Measurements from ENCODE around the gene KCTD5. TPM values are rescaled to one million over a fixed set of nuclear protein-coding genes. Genes with fewer than 3 reads are reported as not detected.

Gene KCTD5
- total RNA-seq, 1 donor from 2014 or later: 21.6 TPM

GRCh38 chr16:2752850-2753732 is 70.8 kb downstream of the KCTD5 start:
- Histone ChIP-seq H3K79me2 (ENCODE audit: low read depth) (peaks cover 74% of the 10 kb centered on the region), H2AFZ (replicated peaks) (peak overlapping the region; percentile 92)
- peaks cover 14% of the 10 kb centered on the region for H3K27me3 Mint-ChIP-seq (ENCODE audit: insufficient read depth, low read depth)

GRCh38 chr16:2753733-2754020 is 71.4 kb downstream of the KCTD5 start:
- peaks cover 23% of the 10 kb centered on the region for H3K4me1 ChIP-seq
- no peaks in the 10 kb centered on the region for H3K9me3 ChIP-seq (ENCODE audit: low read depth)
- Mint-ChIP-seq H3K27me3 (ENCODE audit: insufficient read depth, low read depth) (peaks cover 14% of the 10 kb centered on the region), H3K4me1 (peaks cover 39% of the 10 kb centered on the region), H3K9me3 (no peaks in the 10 kb centered on the region), H3K27ac (peak overlapping the region; percentile 81), H3K36me3 (peaks cover 42% of the 10 kb centered on the region), H3K4me3 (peak overlapping the region; percentile 94)
- no peak overlapping the region for H2AFZ ChIP-seq (replicated peaks)
- H3F3A ChIP-seq (ENCODE audit: low read depth): peaks cover 33% of the 10 kb centered on the region
- DNase-seq (ENCODE audit: low spot score): peak; percentile 35
- TF ChIP-seq CTCF (IDR thresholded peaks at IDR 0.05): no peak
- no peak for TF ChIP-seq EZH2phosphoT487 (IDR thresholded peaks at IDR 0.05)
- no peak for TF ChIP-seq EZH2 (IDR thresholded peaks at IDR 0.05)
- peaks cover 11% of the 10 kb centered on the region for H3K36me3 ChIP-seq
- peak overlapping the region; percentile 71 for H3K4me3 ChIP-seq
- H3K4me2 ChIP-seq: peak overlapping the region; percentile 83
- H3K79me2 ChIP-seq (ENCODE audit: low read depth): peaks cover 80% of the 10 kb centered on the region
- H3K9ac ChIP-seq: peak overlapping the region; percentile 90
- H4K20me1 ChIP-seq (ENCODE audit: low read depth): peaks cover 53% of the 10 kb centered on the region
- H3K27me3 ChIP-seq: no peaks in the 10 kb centered on the region
- H3K27ac ChIP-seq: peak overlapping the region; percentile 97

More at GRCh38 chr16:2752850-2753732, 70.8 kb downstream of the KCTD5 start:
- H4K20me1 ChIP-seq (ENCODE audit: low read depth): peaks cover 53% of the 10 kb centered on the region
- no peaks in the 10 kb centered on the region for H3K27me3 ChIP-seq
- peak overlapping the region; percentile 83 for H3K4me2 ChIP-seq
- H3F3A ChIP-seq (ENCODE audit: low read depth): peaks cover 33% of the 10 kb centered on the region
- Mint-ChIP-seq H3K9me3 (no peaks in the 10 kb centered on the region), H3K4me1 (peaks cover 39% of the 10 kb centered on the region), H3K36me3 (peaks cover 38% of the 10 kb centered on the region), H3K4me3 (peak overlapping the region; percentile 94), H3K27ac (peak overlapping the region; percentile 81)
- H3K27ac ChIP-seq: peak overlapping the region; percentile 97
- H3K4me1 ChIP-seq: peaks cover 23% of the 10 kb centered on the region
- H3K9me3 ChIP-seq (ENCODE audit: low read depth): no peaks in the 10 kb centered on the region
- H3K9ac ChIP-seq: peak overlapping the region; percentile 90
- peaks cover 6% of the 10 kb centered on the region for H3K36me3 ChIP-seq
- peak; percentile 95 for DNase-seq (ENCODE audit: low spot score)
- no peak for TF ChIP-seq EZH2 (IDR thresholded peaks at IDR 0.05)
- no peak for TF ChIP-seq EZH2phosphoT487 (IDR thresholded peaks at IDR 0.05)
- TF ChIP-seq CTCF (IDR thresholded peaks at IDR 0.05): no peak
- H3K4me3 ChIP-seq: peak overlapping the region; percentile 71

- peaks cover 51% of the 10 kb centered on the region for H3K36me3 Mint-ChIP-seq
- Histone ChIP-seq H3K27ac (peak overlapping the region; percentile 39), H3K36me3 (peaks cover 23% of the 10 kb centered on the region), H2AFZ (replicated peaks) (no peak overlapping the region), H3K79me2 (ENCODE audit: low read depth) (peaks cover 89% of the 10 kb centered on the region), H3K4me3 (peak overlapping the region; percentile 71), H3K9ac (peak overlapping the region; percentile 90), H3F3A (ENCODE audit: low read depth) (peaks cover 34% of the 10 kb centered on the region), H3K4me2 (peak overlapping the region; percentile 83), H4K20me1 (ENCODE audit: low read depth) (peaks cover 53% of the 10 kb centered on the region), H3K9me3 (ENCODE audit: low read depth) (no peaks in the 10 kb centered on the region), H3K4me1 (peaks cover 23% of the 10 kb centered on the region), H3K27me3 (no peaks in the 10 kb centered on the region)
- peak overlapping the region; percentile 94 for H3K4me3 Mint-ChIP-seq
- H3K27me3 Mint-ChIP-seq (ENCODE audit: insufficient read depth, low read depth): peaks cover 14% of the 10 kb centered on the region
- no peak for DNase-seq (ENCODE audit: low spot score)
- H3K27ac Mint-ChIP-seq: no peak overlapping the region
- H3K9me3 Mint-ChIP-seq: peaks cover 4% of the 10 kb centered on the region
- peaks cover 38% of the 10 kb centered on the region for H3K4me1 Mint-ChIP-seq
- TF ChIP-seq EZH2phosphoT487 (IDR thresholded peaks at IDR 0.05): no peak
- no peak for TF ChIP-seq CTCF (IDR thresholded peaks at IDR 0.05)
- no peak for TF ChIP-seq EZH2 (IDR thresholded peaks at IDR 0.05)
Observed at GRCh38 chr16:2755158-2755557, 72.8 kb downstream of the KCTD5 start.

All from neural progenitor cell (in vitro differentiated cells).